GM11168 (cell line): ENCODE data around the gene PRKCD.
"Not testable (repeated sequence)": the region's sequence is repeated elsewhere in the genome, so short reads cannot be mapped to it uniquely, and the experiment has no call there.

ENCODE experiments used
- in situ Hi-C: fragments of 300-500 bp; cut with MboI; formaldehyde crosslinking; loops from one replicate; pipeline ENCODE4 v1.12.0; 2022; ENCODE audit warnings: low sequenced_read_pairs; ENCODE audit not compliant: unreplicated experiment

Gene PRKCD

DNA sequence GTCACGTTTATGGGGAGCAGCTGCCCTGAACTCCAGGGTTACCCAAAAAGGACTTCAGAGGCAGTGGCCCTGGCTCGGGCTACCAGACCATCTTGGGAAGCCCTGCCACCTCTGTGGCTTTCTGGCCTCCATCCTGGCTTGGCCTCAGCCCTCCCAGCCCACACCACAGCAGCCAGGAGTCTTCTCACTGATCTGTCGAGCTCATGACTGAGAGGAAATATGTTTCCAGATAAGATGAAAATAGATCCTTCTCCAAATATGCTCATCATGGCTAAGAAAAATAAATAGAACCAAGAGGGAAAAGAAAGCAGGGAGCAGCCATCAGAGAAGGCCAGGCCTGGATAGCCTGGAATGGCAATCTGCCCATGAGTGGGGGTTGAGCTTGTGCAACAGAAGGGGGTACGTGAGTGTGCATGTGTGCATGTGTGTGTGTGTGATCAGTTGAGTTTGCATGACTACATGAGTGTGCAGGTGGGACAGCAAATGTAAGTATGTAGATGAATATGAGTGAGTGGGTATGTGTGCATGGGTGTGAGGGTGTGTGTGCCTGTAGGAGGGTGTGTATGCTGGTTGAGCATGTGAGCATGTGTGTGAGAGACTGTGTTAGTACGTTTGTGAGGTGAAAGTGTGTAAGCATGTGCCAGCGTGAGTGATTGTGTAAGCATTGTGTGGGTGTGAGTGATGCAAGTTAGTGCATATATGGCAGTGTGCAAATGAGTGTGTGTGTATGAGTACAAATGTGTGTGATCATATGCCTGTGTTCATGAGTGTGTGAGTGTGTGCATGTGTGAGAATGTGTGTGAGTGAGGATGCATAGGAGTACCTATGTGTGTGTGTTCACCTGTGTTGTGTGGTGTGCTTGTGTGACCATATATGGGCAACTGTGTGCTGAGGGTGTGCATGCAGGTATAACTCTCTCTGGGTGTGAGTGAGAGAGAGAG is 20.8 kb upstream of the PRKCD start:
- in situ Hi-C loops = no loop called here

DNA sequence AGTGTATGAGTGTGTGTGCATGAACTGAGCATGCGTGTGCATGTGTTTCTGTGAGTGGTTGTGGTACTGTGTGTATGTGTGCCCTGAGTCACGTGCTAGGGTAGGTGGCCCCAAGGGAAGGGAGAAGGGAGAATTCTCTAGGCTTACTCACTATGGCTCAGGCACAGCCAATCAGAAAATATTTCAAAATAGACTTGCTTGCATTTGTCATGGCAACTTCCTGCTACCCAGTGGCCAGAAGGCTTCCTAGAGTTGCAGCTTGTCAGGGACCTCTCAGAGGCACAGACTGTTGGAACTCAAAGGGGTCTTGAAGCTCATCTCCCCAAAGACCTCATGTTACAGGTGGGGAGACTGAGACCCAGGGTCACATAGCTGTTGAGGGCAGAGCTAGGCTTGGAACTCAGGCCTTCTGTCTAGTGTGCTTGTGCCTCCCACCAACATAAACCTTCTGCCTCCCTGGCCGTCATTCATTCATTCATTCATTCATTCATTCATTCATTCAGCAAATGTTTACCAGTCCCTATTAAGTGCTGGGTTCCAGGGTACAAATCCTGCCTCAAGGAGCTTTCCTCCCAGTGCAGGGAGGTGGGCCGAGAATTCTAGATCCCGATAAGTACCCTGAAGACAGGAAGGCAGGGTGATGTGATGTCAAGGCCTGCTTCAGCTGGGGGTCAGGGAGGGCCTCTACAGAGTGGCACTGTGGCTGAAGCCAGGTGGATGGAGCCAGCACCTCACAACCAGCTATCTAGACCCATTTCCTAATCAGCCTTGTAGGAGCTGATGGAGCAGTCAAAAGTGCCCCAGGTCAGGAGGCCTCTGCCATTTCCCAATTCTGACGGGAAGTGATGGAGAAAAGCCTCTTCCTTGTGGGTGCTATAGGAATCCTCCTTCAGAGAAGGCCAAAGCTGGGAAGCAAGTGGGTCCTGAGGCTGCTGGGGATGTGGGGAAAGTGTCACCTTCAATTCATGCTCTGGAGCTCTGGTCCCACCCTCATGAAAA is 19.9 kb upstream of the PRKCD start:
- in situ Hi-C loops = no loop called here

DNA sequence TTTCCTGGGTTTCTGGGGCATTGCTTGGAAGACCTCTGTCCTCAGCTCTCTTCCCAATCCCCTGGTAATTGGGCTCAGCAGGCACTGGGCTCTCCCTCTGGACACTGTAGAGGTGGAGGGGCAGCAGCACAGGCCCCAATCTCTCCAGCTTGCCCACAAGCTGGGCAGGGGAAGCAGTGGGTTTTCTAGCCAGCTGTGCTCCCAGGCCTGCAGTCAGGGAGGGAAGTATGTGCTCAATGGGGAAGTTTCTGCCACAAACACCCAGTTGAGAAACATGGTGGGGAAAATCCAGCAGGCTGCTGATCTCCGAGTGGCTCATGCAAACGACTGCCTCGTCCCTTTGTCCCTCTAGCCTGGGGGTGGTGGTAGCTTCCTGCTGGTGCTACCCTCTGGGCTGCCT is 18.0 kb upstream of the PRKCD start:
- in situ Hi-C loops = no loop called here

DNA sequence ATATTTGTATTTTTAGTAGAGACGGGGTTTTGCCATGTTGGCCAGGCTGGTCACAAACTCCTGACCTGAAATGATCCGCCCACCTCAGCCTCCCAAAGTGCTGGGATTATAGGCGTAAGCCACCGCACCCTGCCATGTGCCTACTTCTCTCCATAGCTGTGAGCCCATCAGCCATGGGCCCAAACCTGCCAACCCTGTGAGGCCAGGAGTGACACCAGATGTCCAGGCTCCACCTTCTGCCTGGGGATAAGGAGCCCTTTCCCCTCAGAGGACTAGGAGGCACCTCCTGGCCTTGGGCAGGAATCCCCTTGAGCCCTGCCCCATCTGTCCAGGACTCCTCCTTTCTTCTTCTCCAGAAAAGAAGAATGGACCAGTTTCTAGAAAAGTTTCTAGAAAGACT is 16.6 kb upstream of the PRKCD start:
- in situ Hi-C loops = no loop called here

DNA sequence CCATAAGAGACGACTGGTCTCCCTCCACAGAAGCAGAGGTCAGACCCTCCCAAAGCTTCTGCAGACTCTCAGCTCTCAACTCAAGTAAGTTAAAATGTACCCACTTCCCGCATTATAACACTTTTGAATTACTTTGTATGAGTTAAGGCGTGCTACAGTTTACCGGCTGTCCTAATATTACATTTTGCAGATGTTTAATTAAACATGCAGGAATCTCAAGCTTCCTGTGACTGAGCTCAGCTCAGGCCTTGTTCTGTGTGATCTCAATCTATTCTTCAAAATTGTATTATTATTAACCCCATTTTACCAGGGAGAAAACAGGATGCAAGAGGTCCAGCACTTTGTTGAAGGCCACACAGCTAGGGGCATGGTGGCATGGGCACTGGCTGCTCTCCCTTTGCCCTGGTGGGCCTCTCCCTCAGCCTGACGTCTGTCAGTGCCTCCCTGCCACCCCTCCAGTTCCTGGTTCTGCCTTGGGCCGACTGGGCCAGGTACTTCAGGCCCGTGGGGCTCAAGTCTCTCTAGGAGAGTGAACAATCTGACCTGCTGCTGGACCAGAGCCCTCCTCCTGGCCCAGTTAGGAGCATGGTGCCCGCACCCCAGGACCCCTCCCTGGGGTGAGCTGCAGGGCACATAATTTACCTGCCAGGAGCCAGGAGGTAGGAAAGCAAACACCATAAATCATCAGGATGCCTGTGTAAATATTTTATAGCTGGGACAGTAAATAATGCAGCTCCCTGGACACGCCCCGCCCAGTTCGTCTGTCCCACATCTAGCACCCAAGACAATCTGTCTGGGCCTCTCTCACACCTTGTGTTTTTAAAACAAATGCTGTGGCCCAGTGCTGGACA is 15.9 kb upstream of the PRKCD start:
- in situ Hi-C loops = no loop called here

DNA sequence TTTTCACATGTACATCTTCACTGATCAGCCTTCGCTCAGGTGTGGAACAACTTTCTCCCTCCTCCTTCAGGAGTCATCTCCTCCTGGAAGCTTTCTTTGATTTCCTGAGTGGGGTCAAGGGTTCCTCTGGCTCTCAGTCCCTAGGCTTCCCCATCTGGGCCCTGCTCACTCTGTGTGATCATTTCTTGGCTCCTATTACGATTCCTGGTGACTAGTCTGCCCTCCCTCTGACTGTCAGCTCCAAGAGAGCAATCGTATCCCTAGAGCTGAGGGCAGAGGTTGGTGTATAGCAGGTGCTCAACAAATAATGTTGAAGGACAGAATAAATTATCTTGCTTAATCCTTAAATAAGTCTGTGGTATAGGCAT is 15.3 kb upstream of the PRKCD start:
- in situ Hi-C loops = no loop called here

DNA sequence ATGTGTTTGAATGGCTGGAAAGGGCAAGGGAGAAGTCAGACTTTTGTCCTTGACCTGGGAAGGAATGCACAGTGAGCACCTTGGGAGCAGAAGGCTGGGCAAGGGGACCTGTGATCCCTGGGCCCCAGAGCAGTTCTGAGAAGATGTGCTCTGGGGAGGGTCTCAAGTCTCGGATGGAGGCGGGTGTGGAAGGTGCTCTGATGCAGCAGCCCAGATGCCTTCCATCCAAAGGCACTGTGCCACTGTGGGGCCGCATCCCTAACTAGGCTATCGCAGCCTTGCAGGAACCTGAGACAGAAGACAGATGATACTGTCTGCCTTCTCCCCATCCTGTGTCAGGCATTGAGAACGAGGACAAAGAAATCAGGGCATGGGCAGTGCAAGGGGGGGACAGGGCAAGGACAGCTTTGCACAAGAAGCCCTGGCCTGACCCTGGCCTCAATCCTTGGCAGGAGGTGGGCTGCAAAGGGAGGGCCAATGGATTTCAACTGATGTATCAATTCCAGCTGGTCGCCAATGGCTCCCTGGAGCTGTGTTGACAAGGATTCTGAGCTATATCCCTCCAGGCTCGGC is 14.6 kb upstream of the PRKCD start:
- in situ Hi-C loops = no loop called here

DNA sequence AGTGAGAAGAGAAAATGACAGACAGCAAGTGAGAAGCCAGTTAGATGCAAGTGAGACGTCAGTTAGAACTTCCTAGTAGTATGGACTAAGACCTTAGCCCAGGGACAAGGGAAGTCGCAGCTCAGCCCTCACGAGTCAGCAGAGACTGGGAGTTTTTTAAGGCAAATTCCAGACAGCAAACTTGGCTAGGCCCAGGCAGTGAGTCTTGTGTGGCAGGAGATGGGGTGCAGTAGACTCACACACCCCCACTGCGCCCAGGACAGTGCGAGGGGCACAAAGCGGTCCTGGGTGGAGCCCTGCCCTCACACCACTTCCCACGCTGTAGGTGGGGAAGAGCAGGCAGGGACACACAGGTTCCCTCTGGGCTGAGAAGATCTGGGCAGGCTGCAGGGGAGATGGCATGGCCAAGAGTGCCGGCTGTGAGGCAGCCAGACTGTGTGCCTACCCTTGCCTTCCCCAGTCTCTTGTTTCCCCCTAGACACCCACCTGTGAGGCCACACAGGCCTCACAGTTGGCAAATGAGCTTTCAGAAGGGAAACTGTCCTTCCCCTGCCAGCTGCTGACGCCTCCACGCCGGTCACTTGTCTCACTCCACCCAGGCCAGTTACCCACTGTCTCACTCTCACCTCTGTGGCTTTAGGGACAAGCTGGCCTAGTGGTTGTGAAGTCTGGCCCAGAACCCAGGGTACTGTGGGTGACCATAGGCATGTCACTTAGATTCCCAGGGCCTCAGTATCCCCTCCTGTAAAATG is 13.7 kb upstream of the PRKCD start:
- in situ Hi-C loops = no loop called here

DNA sequence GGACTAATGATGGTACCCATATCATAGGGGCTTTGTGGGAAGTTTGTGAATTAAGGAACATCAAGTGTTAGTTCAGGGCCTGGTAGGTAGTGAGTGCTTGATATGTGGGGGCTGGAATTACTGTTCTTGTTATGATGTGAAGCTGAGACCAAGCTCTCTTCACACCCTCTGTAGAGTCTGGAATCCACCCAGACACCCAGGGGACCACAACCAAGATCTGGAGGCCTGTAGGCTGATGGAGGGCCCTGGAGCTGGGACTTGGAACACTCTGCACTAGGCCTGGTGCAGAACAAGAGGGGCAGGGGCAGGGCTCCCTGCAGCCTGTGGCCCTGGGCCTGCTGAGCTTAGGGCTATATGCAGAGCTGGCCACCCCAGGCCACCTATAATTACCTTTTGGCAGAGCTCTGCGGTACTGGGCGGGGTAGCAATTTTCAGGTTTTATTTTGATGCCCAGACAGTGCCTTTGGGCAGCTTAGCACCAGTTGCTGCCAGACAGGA is 13.1 kb upstream of the PRKCD start:
- in situ Hi-C loops = no loop called here

DNA sequence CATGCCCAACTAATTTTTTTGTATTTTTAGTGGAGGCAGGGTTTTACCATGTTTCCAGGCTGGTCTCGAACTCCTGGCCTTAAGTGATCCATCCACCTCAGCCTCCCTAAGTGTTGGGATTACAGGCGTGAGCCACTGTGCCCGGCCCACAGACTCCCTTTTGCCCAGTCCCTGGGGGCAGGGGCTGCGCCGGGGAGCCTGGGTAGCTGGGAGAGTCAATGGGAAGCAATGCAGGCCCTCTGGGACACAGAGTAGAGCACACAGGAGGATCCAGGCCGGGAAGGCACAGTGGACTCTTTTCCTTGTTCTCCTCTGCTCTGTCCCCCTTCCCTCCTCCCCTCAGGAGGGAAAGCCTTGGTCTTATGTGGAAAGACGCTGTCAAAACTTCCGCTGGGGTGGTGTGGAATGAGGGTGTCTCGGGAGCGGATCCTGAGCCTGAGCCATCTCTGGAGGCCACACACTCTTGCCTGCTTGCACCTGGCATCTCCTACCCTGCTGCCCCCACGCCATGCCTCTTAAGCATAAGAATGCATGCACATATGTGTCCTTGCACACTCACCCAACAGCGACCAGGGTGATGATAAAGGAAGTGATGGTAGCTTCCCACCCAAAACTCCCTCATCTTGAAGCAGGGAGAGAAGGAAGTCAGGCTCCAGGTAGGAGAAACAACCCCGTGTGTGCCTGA is 11.9 kb upstream of the PRKCD start:
- in situ Hi-C loops = no loop called here

DNA sequence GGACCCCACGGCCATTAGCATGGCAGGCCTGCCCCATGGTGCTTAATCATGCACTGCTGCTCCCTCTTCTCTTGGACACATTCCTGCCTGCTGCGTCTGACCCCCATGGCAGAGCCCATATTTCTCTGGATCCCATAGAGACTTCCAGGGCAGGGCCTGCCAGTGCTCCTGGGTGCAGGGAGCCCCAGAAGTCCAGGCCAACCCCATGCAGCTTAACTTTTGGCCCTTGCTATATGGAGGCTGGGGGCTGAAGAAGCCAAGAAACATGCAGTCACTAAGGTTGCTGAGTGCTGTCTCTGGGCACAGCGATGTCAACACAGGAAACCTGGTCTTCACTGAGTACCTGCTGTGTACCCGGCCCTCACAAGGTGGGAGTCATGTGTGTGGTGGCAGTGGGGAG is 11.3 kb upstream of the PRKCD start:
- in situ Hi-C loops = no loop called here

DNA sequence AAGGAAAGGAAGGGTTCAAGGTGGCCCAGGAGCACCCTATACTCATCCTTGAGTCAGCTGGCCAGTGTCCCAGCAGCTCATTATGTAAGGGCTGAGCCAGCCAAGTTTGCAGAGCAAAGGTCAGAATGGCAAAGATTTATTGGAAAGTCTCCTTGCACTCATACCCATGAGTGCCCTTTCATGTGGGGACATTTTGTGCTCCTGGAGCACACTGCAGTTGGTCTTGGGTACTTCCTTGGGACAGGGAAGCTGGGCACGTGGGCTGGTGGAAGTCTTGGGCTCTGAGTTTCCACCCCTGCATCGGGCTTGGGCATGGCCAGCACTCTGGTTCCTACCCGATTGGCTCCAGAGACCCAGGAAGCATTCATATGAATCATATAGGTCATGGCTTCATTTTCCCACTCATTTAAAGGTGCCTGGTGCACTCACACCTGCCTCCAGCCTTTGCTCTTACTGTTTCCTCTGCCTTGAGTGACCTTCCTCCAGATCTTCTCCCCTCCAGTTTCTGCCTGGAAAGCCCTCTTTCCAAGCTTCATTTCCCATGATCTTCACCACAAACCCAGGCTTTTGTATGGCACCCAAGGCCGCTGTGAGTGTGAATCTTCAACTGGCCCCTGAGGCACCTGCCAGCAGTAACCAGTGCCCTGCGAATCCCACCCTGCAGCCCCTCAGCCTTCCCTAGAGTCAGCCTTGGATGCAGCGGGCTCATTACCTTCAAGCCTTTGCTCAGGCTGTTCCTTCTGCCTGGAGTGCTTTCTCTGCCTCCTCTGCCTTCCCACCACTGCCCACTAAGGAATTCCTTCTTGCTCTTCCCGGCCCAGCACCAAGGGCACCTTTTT is 10.5 kb upstream of the PRKCD start:
- in situ Hi-C loops = no loop called here

DNA sequence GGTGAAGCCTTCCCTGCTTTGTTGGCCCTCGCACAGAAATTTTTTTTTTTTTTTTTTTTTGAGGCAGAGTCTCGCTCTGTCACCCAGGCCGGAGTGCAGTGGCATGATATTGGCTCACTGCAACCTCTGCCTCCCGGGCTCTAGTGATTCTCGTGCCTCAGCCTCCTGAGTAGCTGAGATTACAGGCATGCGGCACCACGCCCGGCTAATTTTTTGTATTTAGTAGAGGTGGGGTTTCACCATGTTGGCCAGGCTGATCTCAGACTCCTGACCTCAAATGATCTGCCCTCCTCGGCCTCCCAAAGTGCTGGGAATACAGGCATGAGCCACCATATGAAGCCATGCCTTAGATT is 9.9 kb upstream of the PRKCD start:
- in situ Hi-C loops = not testable (repeated sequence)

DNA sequence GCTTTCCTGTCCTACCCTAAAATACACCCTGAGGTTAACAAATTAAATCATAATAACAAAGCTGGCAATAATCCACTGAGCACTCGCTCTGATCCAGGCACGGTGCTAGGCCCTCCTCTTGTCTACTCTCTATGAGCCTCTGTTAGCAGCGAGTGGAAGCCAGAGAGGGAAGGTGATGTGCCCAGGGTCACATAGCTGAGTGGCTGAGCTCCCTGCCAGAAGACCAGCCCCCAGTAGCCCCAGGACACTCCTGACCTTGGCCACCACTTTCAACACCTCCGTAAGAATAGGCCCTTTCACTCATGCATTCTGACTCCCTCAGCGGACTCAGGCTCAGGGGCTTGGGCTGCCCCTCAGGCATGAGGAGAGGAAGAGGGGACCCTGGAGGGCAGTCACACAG is 9.5 kb upstream of the PRKCD start:
- in situ Hi-C loops = no loop called here

DNA sequence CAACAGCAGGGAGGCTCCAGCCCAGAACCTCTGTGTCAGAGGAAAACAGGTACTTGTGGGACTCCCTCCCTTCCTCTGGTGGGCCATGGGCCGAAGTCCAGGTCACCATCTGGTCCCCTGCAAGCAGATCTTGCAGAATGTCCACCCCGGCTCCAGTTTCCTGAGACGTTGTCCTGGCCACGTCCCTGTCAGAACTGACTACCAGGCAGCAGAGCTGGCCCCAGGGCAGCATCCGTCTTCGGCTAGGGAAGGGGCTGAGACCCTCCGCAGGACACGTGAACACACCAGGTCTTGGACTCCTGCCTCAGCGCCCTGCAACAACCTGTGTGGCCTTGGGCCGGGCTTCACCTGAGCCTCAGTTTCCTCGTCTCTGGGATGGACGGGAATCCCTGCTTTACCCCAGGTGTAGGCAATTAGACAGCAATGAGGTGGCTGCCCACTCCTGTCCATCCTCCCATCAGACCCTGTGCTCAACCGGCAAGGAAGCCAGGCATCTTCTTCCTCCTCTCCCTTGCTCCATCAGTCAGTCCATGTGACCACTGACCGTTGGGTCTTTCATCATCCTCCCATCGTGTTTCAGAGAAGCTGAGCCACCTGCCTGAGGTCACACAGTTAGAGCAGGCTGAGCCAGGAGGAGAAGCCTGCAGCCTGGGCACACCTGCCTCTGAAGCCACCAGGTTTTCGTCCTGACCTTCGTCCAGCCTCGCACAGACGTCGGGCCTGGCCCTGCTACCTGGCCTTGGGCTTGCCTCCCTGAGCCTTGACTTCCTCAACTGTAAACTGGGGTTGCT is 8.9 kb upstream of the PRKCD start:
- in situ Hi-C loops = no loop called here

DNA sequence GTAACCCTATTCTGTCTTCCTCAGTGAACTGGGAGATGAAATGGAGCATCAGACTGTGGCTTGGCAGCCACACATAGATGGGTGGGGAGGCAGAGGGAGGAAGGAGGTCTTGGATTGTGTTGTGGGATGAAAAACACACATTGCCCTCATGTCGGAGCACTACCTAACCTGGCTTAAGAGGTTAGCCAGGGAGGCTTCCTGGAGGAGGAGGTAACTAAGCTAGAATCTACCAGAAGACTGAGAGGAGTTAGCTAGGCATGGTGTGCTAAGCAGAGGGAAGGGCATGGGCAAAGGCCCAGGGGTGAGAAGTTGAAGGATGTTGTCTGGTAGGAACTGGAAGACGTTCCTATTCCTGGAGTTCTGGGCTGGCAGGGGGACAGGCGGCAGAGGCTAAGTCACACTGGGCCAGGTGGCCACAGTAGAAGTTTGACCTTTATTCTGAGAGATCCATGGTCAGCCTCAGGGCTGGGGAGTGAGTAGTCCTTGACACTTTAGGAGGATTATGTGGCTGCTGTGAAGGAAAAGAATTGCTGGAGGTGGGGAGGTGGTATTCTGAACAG is 7.7 kb upstream of the PRKCD start:
- in situ Hi-C loops = no loop called here

DNA sequence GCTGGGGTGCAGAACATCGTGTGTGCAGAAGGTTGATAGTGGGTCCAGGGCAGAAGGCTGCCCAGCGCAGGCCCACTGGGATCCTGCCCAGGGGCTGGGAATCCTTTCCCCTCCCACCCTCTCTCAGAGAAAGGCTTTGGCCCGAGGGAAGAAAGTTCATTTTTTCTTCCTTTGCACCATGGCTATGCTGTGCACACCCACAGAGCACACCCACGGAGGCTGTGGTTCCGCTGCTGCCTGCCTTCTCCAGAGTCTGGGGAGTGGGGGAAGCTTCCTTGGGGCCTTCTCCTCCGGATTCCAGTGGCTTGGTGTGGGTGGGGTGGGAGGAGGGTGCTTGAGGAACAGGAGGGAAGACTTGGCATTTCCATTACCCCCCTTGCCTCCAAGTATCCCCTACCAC is 7.0 kb upstream of the PRKCD start:
- in situ Hi-C loops = no loop called here
